Activated CD4-positive, alpha-beta T cell treated with anti-CD3 and anti-CD28 coated beads, Interleukin-2, amount 50 U/mL, for 48 hours (primary cell): ENCODE measurements around the gene THY1.
"Not testable (repeated sequence)": the region's sequence is repeated elsewhere in the genome, so short reads cannot be mapped to it uniquely, and the experiment has no call there.

Experiments used
- DNase-seq, 2 experiments: peaks; one replicate each; pipeline ENCODE4 v3.0.0-alpha.2; 2020

Gene THY1

GRCh38 chr11:119417726-119418540 is 5.0 kb downstream of the THY1 start:
- DNase-seq: no peak

- no peak for DNase-seq
Measured at GRCh38 chr11:119416606-119417580, 6.1 kb downstream of the THY1 start.

GRCh38 chr11:119415966-119416365 is 7.0 kb downstream of the THY1 start:
- DNase-seq: no peak

GRCh38 chr11:119415517-119415916 is 7.5 kb downstream of the THY1 start:
- DNase-seq: no peak

- no peak for DNase-seq
Measured at GRCh38 chr11:119414734-119415133, 8.2 kb downstream of the THY1 start.

GRCh38 chr11:119414321-119414720 is 8.7 kb downstream of the THY1 start:
- no peak for DNase-seq

- DNase-seq: no peak
Measured at GRCh38 chr11:119412072-119412471, 10.9 kb downstream of the THY1 start.

GRCh38 chr11:119410501-119410900 is 12.5 kb downstream of the THY1 start:
- DNase-seq: no peak

- no peak for DNase-seq
Measured at GRCh38 chr11:119409731-119410130, 13.2 kb downstream of the THY1 start.

- no peak for DNase-seq
Measured at GRCh38 chr11:119406005-119406404, 17.0 kb downstream of the THY1 start.

- DNase-seq: not testable (repeated sequence)
Measured at GRCh38 chr11:119405448-119405847, 17.5 kb downstream of the THY1 start.

GRCh38 chr11:119404872-119405271 is 18.1 kb downstream of the THY1 start:
- DNase-seq: no peak

GRCh38 chr11:119403021-119403420 is 20.0 kb downstream of the THY1 start:
- DNase-seq: no peak

GRCh38 chr11:119402470-119402869 is 20.5 kb downstream of the THY1 start:
- no peak for DNase-seq

- DNase-seq: no peak
Measured at GRCh38 chr11:119400860-119401259, 22.1 kb downstream of the THY1 start.

- no peak for DNase-seq
Measured at GRCh38 chr11:119397740-119398139, 25.2 kb downstream of the THY1 start.

GRCh38 chr11:119396835-119397234 is 26.1 kb downstream of the THY1 start:
- no peak for DNase-seq

GRCh38 chr11:119391275-119391674 is 31.7 kb downstream of the THY1 start:
- no peak for DNase-seq

GRCh38 chr11:119389611-119390254 is 33.2 kb downstream of the THY1 start:
- DNase-seq: no peak

- no peak for DNase-seq
Measured at GRCh38 chr11:119388103-119388502, 34.9 kb downstream of the THY1 start.

GRCh38 chr11:119384332-119384731 is 38.6 kb downstream of the THY1 start:
- no peak for DNase-seq

GRCh38 chr11:119382513-119382912 is 40.5 kb downstream of the THY1 start:
- DNase-seq: not testable (repeated sequence)

GRCh38 chr11:119382101-119382500 is 40.9 kb downstream of the THY1 start:
- no peak for DNase-seq
